GM18498 (cell line): ENCODE results near the gene AQP12A.
"Not testable (repeated sequence)": the region's sequence is repeated elsewhere in the genome, so short reads cannot be mapped to it uniquely, and the experiment has no call there.

Experiments
- ATAC-seq: cut with Tn5 transposase; IDR thresholded peaks from one replicate; pipeline ENCODE4 v1.9.1; 2021; ENCODE audit warnings: mild to moderate bottlenecking, moderate library complexity; ENCODE audit not compliant: unreplicated experiment

Gene AQP12A

GRCh38 chr2:240659883-240660282, 31.8 kb upstream of the AQP12A start:
- not testable (repeated sequence) for ATAC-seq

GRCh38 chr2:240662681-240663080, 29.0 kb upstream of the AQP12A start:
- no peak for ATAC-seq

- no peak for ATAC-seq
Measured at GRCh38 chr2:240663546-240664190, 28.0 kb upstream of the AQP12A start.

- ATAC-seq: no peak
Measured at GRCh38 chr2:240664622-240665021, 27.0 kb upstream of the AQP12A start.

- no peak for ATAC-seq
Measured at GRCh38 chr2:240670402-240670801, 21.3 kb upstream of the AQP12A start.

- ATAC-seq: no peak
Measured at GRCh38 chr2:240670950-240671349, 20.7 kb upstream of the AQP12A start.

GRCh38 chr2:240672076-240672700, 19.5 kb upstream of the AQP12A start:
- no peak for ATAC-seq

- ATAC-seq: no peak
Measured at GRCh38 chr2:240672701-240673190, 18.9 kb upstream of the AQP12A start.

- ATAC-seq: not testable (repeated sequence)
Measured at GRCh38 chr2:240674461-240675184, 17.0 kb upstream of the AQP12A start.

- ATAC-seq: not testable (repeated sequence)
Measured at GRCh38 chr2:240675345-240675744, 16.3 kb upstream of the AQP12A start.

- not testable (repeated sequence) for ATAC-seq
Measured at GRCh38 chr2:240678043-240678442, 13.6 kb upstream of the AQP12A start.

GRCh38 chr2:240678909-240679308, 12.8 kb upstream of the AQP12A start:
- ATAC-seq: not testable (repeated sequence)

GRCh38 chr2:240680185-240680584, 11.5 kb upstream of the AQP12A start:
- not testable (repeated sequence) for ATAC-seq

GRCh38 chr2:240682431-240683224, 9.0 kb upstream of the AQP12A start, which contains the start of gene AQP12B:
TSS of gene AQP12B (minus strand) at chr2:240682885. CDS start at chr2:240682837, 48 bp downstream.
- ATAC-seq: not testable (repeated sequence)

GRCh38 chr2:240683329-240683979, 8.2 kb upstream of the AQP12A start:
- ATAC-seq: not testable (repeated sequence)

GRCh38 chr2:240683980-240684728, 7.5 kb upstream of the AQP12A start:
- ATAC-seq: not testable (repeated sequence)

- ATAC-seq: no peak
Measured at GRCh38 chr2:240685771-240686371, 5.8 kb upstream of the AQP12A start.

- no peak for ATAC-seq
Measured at GRCh38 chr2:240686460-240686859, 5.2 kb upstream of the AQP12A start.

GRCh38 chr2:240687045-240687740, 4.5 kb upstream of the AQP12A start:
- ATAC-seq: no peak
